Thoracic aorta (tissue), 2 donors: Measurements from ENCODE around the gene ABHD17C. TPM values are rescaled to one million over a fixed set of nuclear protein-coding genes. Genes with fewer than 3 reads are reported as not detected.

ENCODE experiments used
- ATAC-seq: fragments of 150-250 bp; one replicate; pipeline ENCODE4 v1.8.0; 2017; ENCODE audit warnings: low read depth; ENCODE audit not compliant: insufficient number of reproducible peaks, low FRiP score
- DNase-seq: peaks from one replicate; pipeline ENCODE4 v3.0.0-alpha.2; 2020; ENCODE audit warnings: low spot score
- H3K27ac ChIP-seq, 2 donors: fragments of 200-600 bp; sonication (generic); 1 replicate in 1 of 2; 2 replicates in 1 of 2; pipeline ENCODE4 v1.5.1; 2016; ENCODE audit warnings: mild to moderate bottlenecking in 2 of 2, moderate library complexity in 2 of 2
- H3K27me3 ChIP-seq: fragments of 200-600 bp; sonication (generic); replicated peaks from 2 replicates; pipeline ENCODE4 v1.6.0; 2016; ENCODE audit warnings: mild to moderate bottlenecking; ENCODE audit not compliant: insufficient read depth
- H3K36me3 ChIP-seq: fragments of 200-600 bp; sonication (generic); one replicate; pipeline ENCODE4 v1.5.1; 2016
- H3K4me1 ChIP-seq, 2 donors: fragments of 200-600 bp; sonication (generic); 1 replicate in 1 of 2; 2 replicates in 1 of 2; pipeline versions ENCODE4 v1.5.1 to v1.6.0; 2016; ENCODE audit warnings: low read depth in 2 of 2, mild to moderate bottlenecking in 1 of 2; ENCODE audit not compliant: control insufficient read depth in 1 of 2
- H3K4me3 ChIP-seq: fragments of 200-600 bp; sonication (generic); 2 replicates; pipeline ENCODE4 v1.5.1; 2016; ENCODE audit warnings: mild to moderate bottlenecking
- H3K9me3 ChIP-seq: fragments of 200-600 bp; sonication (generic); 2 replicates; pipeline ENCODE4 v1.5.1; 2016
- total RNA-seq, 2 donors: library from RNA; depleted of rRNA; stranded (reverse); fragments of >200 nt; gene quantifications; one replicate each; pipeline versions ENCODE4 v1.1.0 to v1.2.3, GENCODE V29; 2016
- TF ChIP-seq, protein P1 (sequence below): fragments of 200-600 bp; sonication (generic); IDR thresholded peaks from one replicate; pipeline ENCODE4 v1.5.1; 2019; ENCODE audit warnings: antibody characterized with exemption

ABHD17C gene
- total RNA-seq, 2 donors from 2014 or later: 1.6 to 3.0 TPM

DNA sequence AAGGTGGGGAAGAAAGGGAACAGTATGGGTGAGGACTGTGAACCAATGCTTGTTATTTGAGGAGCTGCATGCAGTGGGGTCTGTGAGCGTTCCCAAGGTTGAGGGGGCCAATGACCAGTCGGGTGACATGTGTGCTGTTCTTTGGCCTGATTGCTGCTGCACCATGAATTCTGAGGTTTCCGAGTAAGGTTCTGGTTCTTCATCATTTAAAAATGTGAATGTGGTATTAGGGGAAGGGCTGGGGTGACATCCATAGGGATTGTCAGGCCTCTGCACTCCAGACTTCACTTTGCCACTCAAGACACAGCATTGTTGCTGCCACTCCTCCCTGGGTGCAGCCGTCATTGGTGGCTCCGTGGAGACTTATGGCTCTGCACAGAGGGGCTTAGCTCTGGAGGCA is 32.5 kb downstream of the ABHD17C start:
- Histone ChIP-seq H3K9me3 (no peaks in the 10 kb centered on the region), H3K27me3 (no peaks in the 10 kb centered on the region), H3K4me1 (no peaks in the 10 kb centered on the region), H3K27ac (no peak overlapping the region), H3K4me3 (no peak overlapping the region), H3K36me3 (no peaks in the 10 kb centered on the region)
- no peak for ATAC-seq
- TF ChIP-seq, protein P1, sequence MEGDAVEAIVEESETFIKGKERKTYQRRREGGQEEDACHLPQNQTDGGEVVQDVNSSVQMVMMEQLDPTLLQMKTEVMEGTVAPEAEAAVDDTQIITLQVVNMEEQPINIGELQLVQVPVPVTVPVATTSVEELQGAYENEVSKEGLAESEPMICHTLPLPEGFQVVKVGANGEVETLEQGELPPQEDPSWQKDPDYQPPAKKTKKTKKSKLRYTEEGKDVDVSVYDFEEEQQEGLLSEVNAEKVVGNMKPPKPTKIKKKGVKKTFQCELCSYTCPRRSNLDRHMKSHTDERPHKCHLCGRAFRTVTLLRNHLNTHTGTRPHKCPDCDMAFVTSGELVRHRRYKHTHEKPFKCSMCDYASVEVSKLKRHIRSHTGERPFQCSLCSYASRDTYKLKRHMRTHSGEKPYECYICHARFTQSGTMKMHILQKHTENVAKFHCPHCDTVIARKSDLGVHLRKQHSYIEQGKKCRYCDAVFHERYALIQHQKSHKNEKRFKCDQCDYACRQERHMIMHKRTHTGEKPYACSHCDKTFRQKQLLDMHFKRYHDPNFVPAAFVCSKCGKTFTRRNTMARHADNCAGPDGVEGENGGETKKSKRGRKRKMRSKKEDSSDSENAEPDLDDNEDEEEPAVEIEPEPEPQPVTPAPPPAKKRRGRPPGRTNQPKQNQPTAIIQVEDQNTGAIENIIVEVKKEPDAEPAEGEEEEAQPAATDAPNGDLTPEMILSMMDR: no peak
- DNase-seq: no peak

DNA sequence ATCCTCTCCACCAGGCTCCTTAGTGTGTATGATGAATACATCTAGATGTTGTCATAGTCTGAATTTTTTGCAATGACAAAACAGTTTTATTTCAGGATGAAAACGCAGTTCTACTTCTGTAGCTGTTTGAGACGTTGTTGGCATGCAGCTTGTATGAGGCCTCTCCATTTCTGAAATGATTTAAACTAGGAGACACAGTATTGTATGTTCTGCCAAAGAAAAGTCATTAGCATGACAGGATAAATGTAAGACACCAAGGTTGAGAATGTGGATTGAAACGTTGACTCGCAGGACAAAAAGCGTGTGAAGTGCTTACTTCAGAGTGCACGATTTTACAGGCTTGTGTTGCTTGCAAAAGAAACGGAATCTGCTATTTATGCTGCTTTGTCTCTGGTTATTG is 35.3 kb downstream of the ABHD17C start:
- H3K9me3 ChIP-seq: no peaks in the 10 kb centered on the region
- no peaks in the 10 kb centered on the region for H3K27me3 ChIP-seq
- H3K4me3 ChIP-seq: no peak overlapping the region
- H3K27ac ChIP-seq: no peak overlapping the region
- ATAC-seq: no peak
- H3K36me3 ChIP-seq: no peaks in the 10 kb centered on the region
- DNase-seq: no peak
- H3K4me1 ChIP-seq: no peaks in the 10 kb centered on the region
- TF ChIP-seq, protein P1: no peak

- no peaks in the 10 kb centered on the region for H3K36me3 ChIP-seq
- ATAC-seq: no peak
- H3K27ac ChIP-seq: no peak overlapping the region
- no peak overlapping the region for H3K4me3 ChIP-seq
- H3K27me3 ChIP-seq: no peaks in the 10 kb centered on the region
- DNase-seq: no peak
- TF ChIP-seq, protein P1: no peak
- no peaks in the 10 kb centered on the region for H3K9me3 ChIP-seq
- H3K4me1 ChIP-seq: no peaks in the 10 kb centered on the region
Measured at GRCh38 chr15:80730926-80731325, 35.8 kb downstream of the ABHD17C start.

DNA sequence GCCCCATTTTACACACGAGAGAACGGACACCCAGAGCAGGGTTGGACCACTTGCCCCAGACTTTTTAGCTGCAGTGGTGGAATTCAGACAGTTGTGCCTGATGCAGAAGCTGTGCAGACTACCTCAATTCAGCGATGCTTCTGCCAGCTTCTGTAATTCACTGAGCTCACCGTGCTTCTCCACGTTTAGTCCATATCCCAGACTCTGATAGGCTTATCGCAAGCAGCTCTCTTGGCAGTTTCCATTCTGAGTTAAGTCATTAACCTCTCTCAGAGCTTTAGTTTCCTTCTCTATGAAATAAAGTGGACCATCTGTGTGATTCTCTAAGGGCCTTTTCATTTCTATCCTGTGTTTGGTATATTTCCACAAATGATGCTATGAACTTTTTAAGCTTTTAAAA is 37.1 kb downstream of the ABHD17C start:
- no peak overlapping the region for H3K4me3 ChIP-seq
- H3K36me3 ChIP-seq: no peaks in the 10 kb centered on the region
- TF ChIP-seq, protein P1: no peak
- ATAC-seq (no peak), DNase-seq (no peak)
- H3K9me3 ChIP-seq: no peaks in the 10 kb centered on the region
- no peaks in the 10 kb centered on the region for H3K27me3 ChIP-seq
- no peak overlapping the region for H3K27ac ChIP-seq
- H3K4me1 ChIP-seq: no peaks in the 10 kb centered on the region

GRCh38 chr15:80732818-80733217 is 37.7 kb downstream of the ABHD17C start:
- ATAC-seq: no peak
- no peaks in the 10 kb centered on the region for H3K4me1 ChIP-seq
- H3K4me3 ChIP-seq: no peak overlapping the region
- no peaks in the 10 kb centered on the region for H3K36me3 ChIP-seq
- no peaks in the 10 kb centered on the region for H3K27me3 ChIP-seq
- no peak overlapping the region for H3K27ac ChIP-seq
- no peaks in the 10 kb centered on the region for H3K9me3 ChIP-seq
- DNase-seq: no peak
- TF ChIP-seq, protein P1: no peak
